HEK293 (cell line): ENCODE data around the gene REEP6.
A peak's percentile ranks its signal among the peaks of the same experiment; 100 is the strongest.

ENCODE experiments used
- BCL11A ChIP-seq: fragments of 450-650 bp; formaldehyde crosslinking; IDR thresholded peaks from 2 replicates; pipeline ENCODE4 v1.5.1; 2016; ENCODE audit warnings: low read depth, missing biosample characterization, missing genetic modification characterization
- CTCF ChIP-seq: fragments of 450-650 bp; formaldehyde crosslinking; IDR thresholded peaks from 2 replicates; pipeline ENCODE4 v1.5.1; 2016; ENCODE audit warnings: missing biosample characterization, missing genetic modification characterization
- PATZ1 ChIP-seq: fragments of 450-650 bp; formaldehyde crosslinking; IDR thresholded peaks from 2 replicates; pipeline ENCODE4 v1.5.1; 2016; ENCODE audit warnings: missing biosample characterization, missing genetic modification characterization
- ZBTB11 ChIP-seq: fragments of 450-650 bp; formaldehyde crosslinking; conservative IDR thresholded peaks from 2 replicates; pipeline ENCODE4 v1.5.1; 2016; ENCODE audit warnings: low read depth, missing biosample characterization, missing genetic modification characterization
- ZBTB26 ChIP-seq: fragments of 450-650 bp; formaldehyde crosslinking; optimal IDR thresholded peaks from 2 replicates; pipeline ENCODE3; 2016; ENCODE audit warnings: missing biosample characterization, mild to moderate bottlenecking, missing genetic modification characterization
- ZFP3 ChIP-seq: fragments of 450-650 bp; formaldehyde crosslinking; IDR thresholded peaks from 2 replicates; pipeline ENCODE4 v1.5.1; 2016; ENCODE audit warnings: low read depth, missing biosample characterization, missing genetic modification characterization
- ZNF10 ChIP-seq: fragments of 450-650 bp; formaldehyde crosslinking; IDR thresholded peaks from 2 replicates; pipeline ENCODE4 v1.5.1; 2017; ENCODE audit warnings: missing biosample characterization, missing genetic modification characterization
- ZNF280D ChIP-seq: fragments of 450-650 bp; formaldehyde crosslinking; IDR thresholded peaks from 2 replicates; pipeline ENCODE4 v1.5.1; 2016; ENCODE audit warnings: missing biosample characterization, missing genetic modification characterization
- ZNF37A ChIP-seq: fragments of 450-650 bp; IDR thresholded peaks from 2 replicates; pipeline ENCODE4 v1.5.1; 2018; ENCODE audit warnings: missing biosample characterization, missing genetic modification characterization
- ZNF639 ChIP-seq: fragments of 450-650 bp; formaldehyde crosslinking; IDR thresholded peaks from 2 replicates; pipeline ENCODE4 v1.5.1; 2016; ENCODE audit warnings: missing biosample characterization, missing genetic modification characterization

GRCh38 chr19:1513499-1514294 lies 22.7 kb downstream of the REEP6 start:
- TF ChIP-seq ZNF280D (tag by site-specific recombination): no peak
- peak; percentile 80 for TF ChIP-seq CTCF
- TF ChIP-seq ZBTB11 (tag by site-specific recombination): no peak
- TF ChIP-seq ZBTB26 (tag by site-specific recombination): peak; percentile 46
- TF ChIP-seq ZNF37A (tag by site-specific recombination): no peak
- TF ChIP-seq PATZ1: peak; percentile 50
- no peak for TF ChIP-seq BCL11A (tag by site-specific recombination)
- no peak for TF ChIP-seq ZNF10 (tag by site-specific recombination)
- 0 out of 2 replicates have a peak, but pooled peaks have one; percentile 43 for TF ChIP-seq ZNF639 (tag by site-specific recombination)
- no peak for TF ChIP-seq ZFP3 (tag by site-specific recombination)
